HepG2 (cell line): ENCODE data around the gene DAPL1. TPM values are rescaled to one million over a fixed set of nuclear protein-coding genes. Genes with fewer than 3 reads are reported as not detected.

Experiments
- GZF1 ChIP-seq: sonication (generic); formaldehyde crosslinking; IDR thresholded peaks from 2 replicates; pipeline ENCODE4 v1.5.1; 2020; ENCODE audit warnings: mild to moderate bottlenecking, missing genetic modification reagents
- IKZF1 ChIP-seq: fragments of 450-650 bp; IDR thresholded peaks from 2 replicates; pipeline ENCODE4 v1.7.1; 2016
- KLF6 ChIP-seq: IDR thresholded peaks from 2 replicates; pipeline ENCODE4 v1.8.0; 2016; ENCODE audit warnings: missing biosample characterization, missing genetic modification reagents
- MAF1 ChIP-seq: sonication (generic); formaldehyde crosslinking; IDR thresholded peaks from 2 replicates; pipeline ENCODE4 v1.5.0; 2020; ENCODE audit warnings: missing genetic modification reagents, borderline replicate concordance
- MEF2D ChIP-seq: sonication (generic); formaldehyde crosslinking; IDR thresholded peaks from 2 replicates; pipeline ENCODE4 v1.5.1; 2020; ENCODE audit warnings: mild to moderate bottlenecking, missing genetic modification reagents
- NFYC ChIP-seq: IDR thresholded peaks from 2 replicates; pipeline ENCODE4 v1.6.1; 2016; ENCODE audit warnings: missing genetic modification reagents, missing compliant biosample characterization
- PAX8 ChIP-seq: sonication (generic); formaldehyde crosslinking; IDR thresholded peaks from 2 replicates; pipeline ENCODE4 v1.8.0; 2022; ENCODE audit warnings: mild to moderate bottlenecking, missing genetic modification reagents, borderline replicate concordance
- TEAD3 ChIP-seq: optimal IDR thresholded peaks from 2 replicates; pipeline ENCODE3; 2016; ENCODE audit warnings: borderline replicate concordance
- THYN1 ChIP-seq: sonication (generic); formaldehyde crosslinking; IDR thresholded peaks from 2 replicates; pipeline ENCODE4 v1.8.1; 2023; ENCODE audit warnings: low read depth, mild to moderate bottlenecking, moderate library complexity, missing genetic modification reagents, borderline replicate concordance
- ZFY ChIP-seq: sonication (generic); formaldehyde crosslinking; IDR thresholded peaks from 2 replicates; pipeline ENCODE4 v1.4.0; 2020; ENCODE audit warnings: missing genetic modification reagents
- ZKSCAN8 ChIP-seq: IDR thresholded peaks from 2 replicates; pipeline ENCODE4 v1.6.1; 2016; ENCODE audit warnings: borderline replicate concordance, missing genetic modification reagents, missing compliant biosample characterization
- ZNF501 ChIP-seq: sonication (generic); formaldehyde crosslinking; IDR thresholded peaks from 2 replicates; pipeline ENCODE4 v1.5.1; 2020; ENCODE audit warnings: mild to moderate bottlenecking, moderate library complexity, missing genetic modification reagents
- ZNF563 ChIP-seq: sonication (generic); formaldehyde crosslinking; IDR thresholded peaks from 2 replicates; pipeline ENCODE4 v1.8.0; 2022; ENCODE audit warnings: mild to moderate bottlenecking, moderate library complexity, missing genetic modification reagents
- ZNF564 ChIP-seq: sonication (generic); formaldehyde crosslinking; IDR thresholded peaks from 2 replicates; pipeline ENCODE4 v1.8.1; 2023; ENCODE audit warnings: mild to moderate bottlenecking, missing genetic modification reagents
- polyA plus RNA-seq, 8 experiments: library from polyadenylated mRNA; depleted of rRNA in 3 of 8; stranded (reverse) in 7 of 8; unstranded in 1 of 8; fragments of >200 nt; fragmentation: Illumina TruSeq in 4 of 8; extraction: Trizol in 4 of 8; gene quantifications; 2 replicates each; pipeline versions ENCODE4 v1.2.1 to v1.2.3, GENCODE V29; 2011 to 2016; ENCODE audit warnings: low read depth in 4 of 8, missing spikeins in 1 of 8, mixed read lengths in 1 of 8; ENCODE audit not compliant: insufficient read depth in 1 of 8
- total RNA-seq, 5 experiments: library from RNA; depleted of rRNA; stranded (reverse); fragments of >200 nt; fragmentation: Illumina TruSeq; extraction: Trizol; gene quantifications; 2 replicates each; pipeline ENCODE4 v1.2.3, GENCODE V29; 2016; ENCODE audit warnings: low read depth in 1 of 5
- TF ChIP-seq, protein P1 (sequence below): IDR thresholded peaks from 2 replicates; pipeline ENCODE4 v1.6.1; 2016; ENCODE audit warnings: missing compliant biosample characterization, missing genetic modification reagents, borderline replicate concordance
- TF ChIP-seq, protein P2 (sequence below): sonication (generic); formaldehyde crosslinking; IDR thresholded peaks from 2 replicates; pipeline ENCODE4 v1.5.0; 2020; ENCODE audit warnings: mild to moderate bottlenecking, missing genetic modification reagents
- TF ChIP-seq, protein P3 (sequence below): IDR thresholded peaks from 2 replicates; pipeline ENCODE4 v1.6.1; 2016
- TF ChIP-seq, protein P4 (sequence below): sonication (generic); formaldehyde crosslinking; IDR thresholded peaks from 2 replicates; pipeline ENCODE4 v1.5.0; 2020; ENCODE audit warnings: mild to moderate bottlenecking, missing genetic modification reagents
- TF ChIP-seq, protein P5 (sequence below): fragments of 450-650 bp; IDR thresholded peaks from 2 replicates; pipeline ENCODE4 v1.6.1; 2016
- TF ChIP-seq, protein P6 (sequence below): IDR thresholded peaks from 2 replicates; pipeline ENCODE4 v1.6.1; 2016; ENCODE audit warnings: low read depth, borderline replicate concordance

DAPL1 gene
- total and polyA plus RNA-seq, 2 of the 13 experiments (the other 11 are each of a cell fraction or from before 2014, with no cell fraction given) = not detected

DNA sequence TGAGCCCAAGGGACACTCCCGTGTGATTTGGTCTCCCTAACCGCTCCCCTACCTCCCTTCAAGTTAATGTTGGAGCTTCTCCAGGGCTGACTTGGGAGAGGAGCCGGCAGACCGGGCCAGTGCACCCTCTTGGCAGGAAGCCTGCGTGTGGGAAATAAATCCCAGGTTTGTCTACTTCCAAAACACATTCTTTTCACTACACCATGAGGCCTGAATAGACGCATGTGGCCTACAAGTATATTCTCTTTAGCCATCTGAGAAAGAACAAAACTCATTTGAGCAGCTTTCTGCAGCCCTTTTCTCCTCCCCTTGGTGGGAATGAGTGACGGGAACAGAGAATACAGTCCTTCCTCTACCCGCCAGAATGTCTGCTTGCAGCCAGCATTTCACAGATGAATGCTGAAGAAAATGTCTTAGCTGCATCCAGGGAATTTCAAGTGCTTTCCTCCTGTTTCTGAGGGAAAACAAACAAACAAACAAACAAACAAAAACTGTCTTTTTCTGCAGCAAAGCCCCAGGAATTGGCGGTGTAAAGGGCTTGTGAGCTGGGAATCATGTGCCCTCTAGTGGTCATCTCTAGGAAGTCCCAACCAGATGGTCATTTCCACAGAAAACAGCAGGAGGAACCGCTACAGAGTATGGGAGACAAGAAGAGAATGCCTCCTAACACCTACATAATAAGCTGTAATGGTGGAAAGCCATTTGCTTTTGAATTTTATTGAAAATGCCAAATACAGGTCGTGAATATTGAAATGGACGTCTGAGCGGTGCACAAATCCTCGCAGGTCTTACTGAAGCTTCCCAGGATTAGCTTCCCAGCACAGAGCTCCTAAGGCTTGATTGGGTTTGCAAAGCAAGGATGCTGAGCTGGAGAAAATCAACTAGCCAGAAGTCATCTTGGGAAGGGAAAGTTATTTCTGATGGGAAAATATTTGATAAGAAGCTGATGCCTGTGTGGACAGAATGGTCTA is 41.2 kb upstream of the DAPL1 start (continued):
- TF ChIP-seq ZNF564 (no peak), TEAD3 (CRISPR knock-in tag) (no peak), KLF6 (CRISPR knock-in tag) (no peak), ZNF563 (CRISPR knock-in tag) (no peak), MAF1 (CRISPR knock-in tag) (no peak), GZF1 (CRISPR knock-in tag) (no peak), NFYC (CRISPR knock-in tag) (no peak), ZKSCAN8 (no peak), PAX8 (no peak), ZNF501 (peak; percentile 63), THYN1 (CRISPR knock-in tag) (no peak), MEF2D (CRISPR knock-in tag) (0 out of 2 replicates have a peak, but pooled peaks have one; percentile 30), IKZF1 (no peak), ZFY (CRISPR knock-in tag) (no peak)
- TF ChIP-seq, protein P1, sequence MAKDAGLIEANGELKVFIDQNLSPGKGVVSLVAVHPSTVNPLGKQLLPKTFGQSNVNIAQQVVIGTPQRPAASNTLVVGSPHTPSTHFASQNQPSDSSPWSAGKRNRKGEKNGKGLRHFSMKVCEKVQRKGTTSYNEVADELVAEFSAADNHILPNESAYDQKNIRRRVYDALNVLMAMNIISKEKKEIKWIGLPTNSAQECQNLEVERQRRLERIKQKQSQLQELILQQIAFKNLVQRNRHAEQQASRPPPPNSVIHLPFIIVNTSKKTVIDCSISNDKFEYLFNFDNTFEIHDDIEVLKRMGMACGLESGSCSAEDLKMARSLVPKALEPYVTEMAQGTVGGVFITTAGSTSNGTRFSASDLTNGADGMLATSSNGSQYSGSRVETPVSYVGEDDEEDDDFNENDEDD (CRISPR knock-in tag) = no peak
- TF ChIP-seq, protein P2, sequence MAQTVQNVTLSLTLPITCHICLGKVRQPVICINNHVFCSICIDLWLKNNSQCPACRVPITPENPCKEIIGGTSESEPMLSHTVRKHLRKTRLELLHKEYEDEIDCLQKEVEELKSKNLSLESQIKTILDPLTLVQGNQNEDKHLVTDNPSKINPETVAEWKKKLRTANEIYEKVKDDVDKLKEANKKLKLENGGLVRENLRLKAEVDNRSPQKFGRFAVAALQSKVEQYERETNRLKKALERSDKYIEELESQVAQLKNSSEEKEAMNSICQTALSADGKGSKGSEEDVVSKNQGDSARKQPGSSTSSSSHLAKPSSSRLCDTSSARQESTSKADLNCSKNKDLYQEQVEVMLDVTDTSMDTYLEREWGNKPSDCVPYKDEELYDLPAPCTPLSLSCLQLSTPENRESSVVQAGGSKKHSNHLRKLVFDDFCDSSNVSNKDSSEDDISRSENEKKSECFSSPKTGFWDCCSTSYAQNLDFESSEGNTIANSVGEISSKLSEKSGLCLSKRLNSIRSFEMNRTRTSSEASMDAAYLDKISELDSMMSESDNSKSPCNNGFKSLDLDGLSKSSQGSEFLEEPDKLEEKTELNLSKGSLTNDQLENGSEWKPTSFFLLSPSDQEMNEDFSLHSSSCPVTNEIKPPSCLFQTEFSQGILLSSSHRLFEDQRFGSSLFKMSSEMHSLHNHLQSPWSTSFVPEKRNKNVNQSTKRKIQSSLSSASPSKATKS (CRISPR knock-in tag) = no peak; the same call in 1 of the 2 replicates
- TF ChIP-seq, protein P3, sequence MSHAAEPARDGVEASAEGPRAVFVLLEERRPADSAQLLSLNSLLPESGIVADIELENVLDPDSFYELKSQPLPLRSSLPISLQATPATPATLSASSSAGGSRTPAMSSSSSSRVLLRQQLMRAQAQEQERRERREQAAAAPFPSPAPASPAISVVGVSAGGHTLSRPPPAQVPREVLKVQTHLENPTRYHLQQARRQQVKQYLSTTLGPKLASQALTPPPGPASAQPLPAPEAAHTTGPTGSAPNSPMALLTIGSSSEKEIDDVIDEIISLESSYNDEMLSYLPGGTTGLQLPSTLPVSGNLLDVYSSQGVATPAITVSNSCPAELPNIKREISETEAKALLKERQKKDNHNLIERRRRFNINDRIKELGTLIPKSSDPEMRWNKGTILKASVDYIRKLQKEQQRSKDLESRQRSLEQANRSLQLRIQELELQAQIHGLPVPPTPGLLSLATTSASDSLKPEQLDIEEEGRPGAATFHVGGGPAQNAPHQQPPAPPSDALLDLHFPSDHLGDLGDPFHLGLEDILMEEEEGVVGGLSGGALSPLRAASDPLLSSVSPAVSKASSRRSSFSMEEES (CRISPR knock-in tag) = no peak
- TF ChIP-seq, protein P4, sequence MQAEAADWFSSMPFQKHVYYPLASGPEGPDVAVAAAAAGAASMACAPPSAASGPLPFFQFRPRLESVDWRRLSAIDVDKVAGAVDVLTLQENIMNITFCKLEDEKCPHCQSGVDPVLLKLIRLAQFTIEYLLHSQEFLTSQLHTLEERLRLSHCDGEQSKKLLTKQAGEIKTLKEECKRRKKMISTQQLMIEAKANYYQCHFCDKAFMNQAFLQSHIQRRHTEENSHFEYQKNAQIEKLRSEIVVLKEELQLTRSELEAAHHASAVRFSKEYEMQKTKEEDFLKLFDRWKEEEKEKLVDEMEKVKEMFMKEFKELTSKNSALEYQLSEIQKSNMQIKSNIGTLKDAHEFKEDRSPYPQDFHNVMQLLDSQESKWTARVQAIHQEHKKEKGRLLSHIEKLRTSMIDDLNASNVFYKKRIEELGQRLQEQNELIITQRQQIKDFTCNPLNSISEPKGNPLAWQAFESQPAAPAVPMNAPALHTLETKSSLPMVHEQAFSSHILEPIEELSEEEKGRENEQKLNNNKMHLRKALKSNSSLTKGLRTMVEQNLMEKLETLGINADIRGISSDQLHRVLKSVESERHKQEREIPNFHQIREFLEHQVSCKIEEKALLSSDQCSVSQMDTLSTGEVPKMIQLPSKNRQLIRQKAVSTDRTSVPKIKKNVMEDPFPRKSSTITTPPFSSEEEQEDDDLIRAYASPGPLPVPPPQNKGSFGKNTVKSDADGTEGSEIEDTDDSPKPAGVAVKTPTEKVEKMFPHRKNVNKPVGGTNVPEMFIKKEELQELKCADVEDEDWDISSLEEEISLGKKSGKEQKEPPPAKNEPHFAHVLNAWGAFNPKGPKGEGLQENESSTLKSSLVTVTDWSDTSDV (CRISPR knock-in tag) = no peak
- TF ChIP-seq, protein P5, sequence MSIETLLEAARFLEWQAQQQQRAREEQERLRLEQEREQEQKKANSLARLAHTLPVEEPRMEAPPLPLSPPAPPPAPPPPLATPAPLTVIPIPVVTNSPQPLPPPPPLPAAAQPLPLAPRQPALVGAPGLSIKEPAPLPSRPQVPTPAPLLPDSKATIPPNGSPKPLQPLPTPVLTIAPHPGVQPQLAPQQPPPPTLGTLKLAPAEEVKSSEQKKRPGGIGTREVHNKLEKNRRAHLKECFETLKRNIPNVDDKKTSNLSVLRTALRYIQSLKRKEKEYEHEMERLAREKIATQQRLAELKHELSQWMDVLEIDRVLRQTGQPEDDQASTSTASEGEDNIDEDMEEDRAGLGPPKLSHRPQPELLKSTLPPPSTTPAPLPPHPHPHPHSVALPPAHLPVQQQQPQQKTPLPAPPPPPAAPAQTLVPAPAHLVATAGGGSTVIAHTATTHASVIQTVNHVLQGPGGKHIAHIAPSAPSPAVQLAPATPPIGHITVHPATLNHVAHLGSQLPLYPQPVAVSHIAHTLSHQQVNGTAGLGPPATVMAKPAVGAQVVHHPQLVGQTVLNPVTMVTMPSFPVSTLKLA = no peak
- TF ChIP-seq, protein P6, sequence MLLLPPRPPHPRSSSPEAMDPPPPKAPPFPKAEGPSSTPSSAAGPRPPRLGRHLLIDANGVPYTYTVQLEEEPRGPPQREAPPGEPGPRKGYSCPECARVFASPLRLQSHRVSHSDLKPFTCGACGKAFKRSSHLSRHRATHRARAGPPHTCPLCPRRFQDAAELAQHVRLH (CRISPR knock-in tag) = no peak
